GM12892 (cell line): ENCODE results near the gene IQCB1.

Experiments used
- POLR2A ChIP-seq: IDR thresholded peaks from 2 replicates; pipeline ENCODE4 v1.6.1; 2011; ENCODE audit warnings: low read depth, low read length, control low read depth
- POLR2AphosphoS5 ChIP-seq: IDR thresholded peaks from 2 replicates; pipeline ENCODE4 v1.6.1; 2011; ENCODE audit warnings: low read depth, low read length, control low read depth
- TAF1 ChIP-seq: IDR thresholded peaks from 2 replicates; pipeline ENCODE4 v1.6.1; 2011; ENCODE audit warnings: low read depth, mild to moderate bottlenecking, control low read depth, low read length, borderline replicate concordance

GRCh38 chr3:121819236-121819635 is 15.6 kb downstream of the IQCB1 start:
- no peak for TF ChIP-seq POLR2AphosphoS5
- TF ChIP-seq POLR2A: no peak
- TF ChIP-seq TAF1: no peak
